GM10248 (cell line): Measurements from ENCODE around the gene EPS15.

Experiments used
- CTCF ChIA-PET: fragments of 300-600 bp; sonication (Branson Sonifier 250); formaldehyde crosslinking; extraction: SDS; loops from one replicate; lab custom pipeline; 2021; ENCODE audit warnings: antibody characterized with exemption; lab: Yijun Ruan, JAX
- POLR2A ChIA-PET: fragments of 350-650 bp; sonication (Branson Sonifier 250); formaldehyde crosslinking; extraction: SDS; loops from one replicate; lab custom pipeline; 2020; ENCODE audit warnings: antibody characterized with exemption; lab: Yijun Ruan, JAX
- DNase-seq: peaks from one replicate; pipeline ENCODE4 v3.0.0; 2012; ENCODE audit errors: extremely low spot score
- TF ChIP-seq, protein P1 (sequence below): IDR thresholded peaks from 2 replicates; pipeline ENCODE4 v1.5.1; 2012; ENCODE audit warnings: mild to moderate bottlenecking, low read depth; ENCODE audit errors: extremely low read depth, missing control alignments, control extremely low read depth

EPS15 gene

GRCh38 chr1:51347398-51348146 is 171.5 kb downstream of the EPS15 start:
- no peak for DNase-seq
- ChIA-PET CTCF (interaction anchor here (1.4 to 2.1 kb wide), 2 partner anchors 9 to 26 kb away, joined by 3 to 4 read pairs; no protein-coding TSS in a partner anchor), POLR2A (no interaction called here)
- TF ChIP-seq, protein P1, sequence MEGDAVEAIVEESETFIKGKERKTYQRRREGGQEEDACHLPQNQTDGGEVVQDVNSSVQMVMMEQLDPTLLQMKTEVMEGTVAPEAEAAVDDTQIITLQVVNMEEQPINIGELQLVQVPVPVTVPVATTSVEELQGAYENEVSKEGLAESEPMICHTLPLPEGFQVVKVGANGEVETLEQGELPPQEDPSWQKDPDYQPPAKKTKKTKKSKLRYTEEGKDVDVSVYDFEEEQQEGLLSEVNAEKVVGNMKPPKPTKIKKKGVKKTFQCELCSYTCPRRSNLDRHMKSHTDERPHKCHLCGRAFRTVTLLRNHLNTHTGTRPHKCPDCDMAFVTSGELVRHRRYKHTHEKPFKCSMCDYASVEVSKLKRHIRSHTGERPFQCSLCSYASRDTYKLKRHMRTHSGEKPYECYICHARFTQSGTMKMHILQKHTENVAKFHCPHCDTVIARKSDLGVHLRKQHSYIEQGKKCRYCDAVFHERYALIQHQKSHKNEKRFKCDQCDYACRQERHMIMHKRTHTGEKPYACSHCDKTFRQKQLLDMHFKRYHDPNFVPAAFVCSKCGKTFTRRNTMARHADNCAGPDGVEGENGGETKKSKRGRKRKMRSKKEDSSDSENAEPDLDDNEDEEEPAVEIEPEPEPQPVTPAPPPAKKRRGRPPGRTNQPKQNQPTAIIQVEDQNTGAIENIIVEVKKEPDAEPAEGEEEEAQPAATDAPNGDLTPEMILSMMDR = no peak

GRCh38 chr1:51346086-51346942 is 172.8 kb downstream of the EPS15 start:
- ChIA-PET POLR2A (interaction anchor here (0.5 kb wide), 1 partner anchor 497 kb away, joined by 7 read pairs; no protein-coding TSS in a partner anchor), CTCF (interaction anchor here (2.1 kb wide), 1 partner anchor 27 kb away, joined by 4 read pairs; no protein-coding TSS in a partner anchor)
- TF ChIP-seq, protein P1 = no peak
- DNase-seq = no peak

GRCh38 chr1:51345300-51345687 is 173.8 kb downstream of the EPS15 start:
- CTCF ChIA-PET = interaction anchor here (1.0 to 4.1 kb wide), 3 partner anchors 8 to 30 kb away, joined by 3 to 14 read pairs (median 4); no protein-coding TSS in a partner anchor

DNA sequence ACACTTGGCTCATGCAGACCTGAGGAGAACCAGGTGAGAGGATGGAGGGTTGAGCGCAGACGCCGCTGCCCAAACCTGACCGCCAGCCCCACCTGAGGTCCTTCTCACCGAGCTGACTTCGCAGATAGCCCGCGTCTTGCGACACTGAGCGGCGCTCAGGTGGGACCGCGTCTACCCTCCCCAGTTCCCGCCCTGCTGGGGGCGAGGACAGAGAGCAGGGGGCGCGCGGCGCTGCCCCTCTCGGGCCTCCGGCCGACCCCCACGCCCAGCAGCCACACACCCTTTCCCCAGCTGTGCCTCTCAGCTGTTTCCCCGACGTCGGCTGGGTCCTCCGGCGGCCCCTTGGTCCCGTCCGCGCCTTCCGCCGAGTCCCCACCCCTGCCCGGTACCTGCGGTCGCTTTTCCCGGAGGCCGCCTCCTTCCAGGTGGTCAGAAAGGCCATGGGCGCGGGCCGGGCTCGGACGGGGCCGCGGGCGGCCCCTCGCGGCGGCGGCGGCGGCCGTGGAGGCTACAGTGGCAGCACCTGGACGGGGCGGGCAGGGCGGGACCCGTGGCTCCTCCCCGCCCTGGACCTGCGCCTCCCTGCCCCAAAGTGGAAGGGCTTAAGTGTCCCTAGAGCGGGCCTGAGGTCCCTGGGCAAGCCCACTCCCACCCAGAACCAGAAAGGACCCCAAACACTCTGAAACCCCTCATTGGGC is 174.3 kb downstream of the EPS15 start:
- POLR2A ChIA-PET = no interaction called here
- CTCF ChIA-PET = interaction anchor here (1.0 to 4.1 kb wide), 4 partner anchors 8 to 29 kb away, joined by 3 to 14 read pairs (median 4); no protein-coding TSS in a partner anchor
- TF ChIP-seq, protein P1 = peak; percentile 21
- peak; percentile 59 for DNase-seq

More at GRCh38 chr1:51345300-51345687, 173.8 kb downstream of the EPS15 start:
- POLR2A ChIA-PET = no interaction called here
- no peak for DNase-seq
- TF ChIP-seq, protein P1 = no peak

GRCh38 chr1:51344276-51344601 is 174.8 kb downstream of the EPS15 start:
- CTCF ChIA-PET = interaction anchor here (1.0 to 4.1 kb wide), 4 partner anchors 8 to 145 kb away, joined by 3 to 14 read pairs (median 3); no protein-coding TSS in a partner anchor
- no peak for DNase-seq
- POLR2A ChIA-PET = no interaction called here
- TF ChIP-seq, protein P1 = no peak
